ENCODE measurements around the gene ATP2B3.

The ATP2B3 gene

GRCh38 chrX:153517423-153517822 lies at the start of gene ATP2B3:
Gene ATP2B3 (plus strand): TSS chrX:153517642. CDS start chrX:153536248, 18,606 bp downstream.
- no peak for TF ChIP-seq EZH2phosphoT487 (IDR thresholded peaks at IDR 0.05; ENCODE audit: borderline replicate concordance)
- TF ChIP-seq, protein P1, sequence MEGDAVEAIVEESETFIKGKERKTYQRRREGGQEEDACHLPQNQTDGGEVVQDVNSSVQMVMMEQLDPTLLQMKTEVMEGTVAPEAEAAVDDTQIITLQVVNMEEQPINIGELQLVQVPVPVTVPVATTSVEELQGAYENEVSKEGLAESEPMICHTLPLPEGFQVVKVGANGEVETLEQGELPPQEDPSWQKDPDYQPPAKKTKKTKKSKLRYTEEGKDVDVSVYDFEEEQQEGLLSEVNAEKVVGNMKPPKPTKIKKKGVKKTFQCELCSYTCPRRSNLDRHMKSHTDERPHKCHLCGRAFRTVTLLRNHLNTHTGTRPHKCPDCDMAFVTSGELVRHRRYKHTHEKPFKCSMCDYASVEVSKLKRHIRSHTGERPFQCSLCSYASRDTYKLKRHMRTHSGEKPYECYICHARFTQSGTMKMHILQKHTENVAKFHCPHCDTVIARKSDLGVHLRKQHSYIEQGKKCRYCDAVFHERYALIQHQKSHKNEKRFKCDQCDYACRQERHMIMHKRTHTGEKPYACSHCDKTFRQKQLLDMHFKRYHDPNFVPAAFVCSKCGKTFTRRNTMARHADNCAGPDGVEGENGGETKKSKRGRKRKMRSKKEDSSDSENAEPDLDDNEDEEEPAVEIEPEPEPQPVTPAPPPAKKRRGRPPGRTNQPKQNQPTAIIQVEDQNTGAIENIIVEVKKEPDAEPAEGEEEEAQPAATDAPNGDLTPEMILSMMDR (conservative IDR thresholded peaks at IDR 0.05; ENCODE audit: low read length), result no peak
- Histone ChIP-seq H3K79me2 (ENCODE audit: insufficient read depth, low read length) (no peaks in the 10 kb centered on the region), H3K27me3 (ENCODE audit: insufficient read depth, low read length, poor library complexity, severe bottlenecking) (no peaks in the 10 kb centered on the region), H3K4me1 (ENCODE audit: insufficient read depth, low read length, poor library complexity, severe bottlenecking) (no peaks in the 10 kb centered on the region), H3F3A (ENCODE audit: low read depth) (no peaks in the 10 kb centered on the region), H2AFZ (ENCODE audit: low read length) (no peak within 1 kb of the TSS), H3K9me3 (ENCODE audit: insufficient read depth, low read depth, low read length) (no peaks in the 10 kb centered on the region), H3K9me2 (replicated peaks; ENCODE audit: low read depth, low read length) (no peaks in the 10 kb centered on the region), H3K4me2 (ENCODE audit: low read depth, low read length, poor library complexity, severe bottlenecking) (no peak within 1 kb of the TSS), H3K36me3 (ENCODE audit: insufficient read depth, low read length) (no peaks in the 10 kb centered on the region), H3K9ac (ENCODE audit: low read depth, low read length, poor library complexity, severe bottlenecking) (no peak within 1 kb of the TSS), H3K4me3 (ENCODE audit: low read length, poor library complexity, severe bottlenecking) (no peak within 1 kb of the TSS), H4K20me1 (ENCODE audit: insufficient read depth, low read length, poor library complexity, severe bottlenecking) (no peaks in the 10 kb centered on the region)

DNA sequence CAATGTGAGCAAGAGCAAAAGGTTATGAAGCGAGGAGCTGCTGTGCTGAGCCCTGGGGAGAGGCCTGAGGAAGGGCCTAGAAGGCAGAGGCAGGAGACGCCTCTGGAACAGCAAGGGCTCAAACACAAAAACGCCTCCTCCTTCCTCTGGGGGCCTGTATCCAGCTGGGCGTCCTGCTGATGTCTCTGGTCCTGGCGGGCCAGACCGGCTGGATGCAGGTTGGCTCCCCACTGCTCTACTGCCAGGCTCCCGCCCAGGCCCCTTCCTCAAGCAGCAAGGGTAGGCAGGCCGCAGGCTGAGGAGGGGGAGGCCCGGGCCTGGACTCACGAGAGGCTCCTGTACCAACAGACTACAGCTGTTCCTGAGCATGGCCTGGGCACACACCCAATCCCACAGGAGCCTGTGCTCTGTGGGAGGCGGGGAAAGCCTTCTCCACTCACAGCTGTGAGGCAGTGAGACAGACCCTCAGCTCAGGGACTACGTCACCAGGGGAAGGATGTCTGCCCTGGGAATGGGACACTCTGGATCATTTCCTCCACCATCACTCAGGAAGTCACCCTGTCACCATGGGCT lies 49.3 kb upstream of the ATP2B3 start:
- H3K4me1 ChIP-seq (ENCODE audit: insufficient read depth, low read length, poor library complexity, severe bottlenecking), result no peaks in the 10 kb centered on the region
- H3K4me3 ChIP-seq (ENCODE audit: low read length, poor library complexity, severe bottlenecking), result no peak overlapping the region
- no peaks in the 10 kb centered on the region for H3K9me2 ChIP-seq (replicated peaks; ENCODE audit: low read depth, low read length)
- no peaks in the 10 kb centered on the region for H3K36me3 ChIP-seq (ENCODE audit: insufficient read depth, low read length)
- no peaks in the 10 kb centered on the region for H3F3A ChIP-seq (ENCODE audit: low read depth)
- H3K9me3 ChIP-seq (ENCODE audit: insufficient read depth, low read depth, low read length), result no peaks in the 10 kb centered on the region
- H4K20me1 ChIP-seq (ENCODE audit: insufficient read depth, low read length, poor library complexity, severe bottlenecking), result peaks cover 6% of the 10 kb centered on the region
- TF ChIP-seq, protein P1 (conservative IDR thresholded peaks at IDR 0.05; ENCODE audit: low read length), result no peak
- H3K4me2 ChIP-seq (ENCODE audit: low read depth, low read length, poor library complexity, severe bottlenecking), result no peak overlapping the region
- peaks cover 17% of the 10 kb centered on the region for H3K79me2 ChIP-seq (ENCODE audit: insufficient read depth, low read length)
- H2AFZ ChIP-seq (ENCODE audit: low read length), result no peak overlapping the region
- no peak overlapping the region for H3K9ac ChIP-seq (ENCODE audit: low read depth, low read length, poor library complexity, severe bottlenecking)
- H3K27me3 ChIP-seq (ENCODE audit: insufficient read depth, low read length, poor library complexity, severe bottlenecking), result no peaks in the 10 kb centered on the region

- H3K27me3 ChIP-seq (ENCODE audit: insufficient read depth, low read length, poor library complexity, severe bottlenecking), result no peaks in the 10 kb centered on the region
- H3K4me2 ChIP-seq (ENCODE audit: low read depth, low read length, poor library complexity, severe bottlenecking), result peak overlapping the region; percentile 87
- no peaks in the 10 kb centered on the region for H3K9me3 ChIP-seq (ENCODE audit: insufficient read depth, low read depth, low read length)
- H3K9me2 ChIP-seq (replicated peaks; ENCODE audit: low read depth, low read length), result no peaks in the 10 kb centered on the region
- H3F3A ChIP-seq (ENCODE audit: low read depth), result no peaks in the 10 kb centered on the region
- H3K4me1 ChIP-seq (ENCODE audit: insufficient read depth, low read length, poor library complexity, severe bottlenecking), result no peaks in the 10 kb centered on the region
- H4K20me1 ChIP-seq (ENCODE audit: insufficient read depth, low read length, poor library complexity, severe bottlenecking), result peaks cover 6% of the 10 kb centered on the region
- peak overlapping the region; percentile 79 for H3K9ac ChIP-seq (ENCODE audit: low read depth, low read length, poor library complexity, severe bottlenecking)
- H3K79me2 ChIP-seq (ENCODE audit: insufficient read depth, low read length), result peaks cover 17% of the 10 kb centered on the region
- no peaks in the 10 kb centered on the region for H3K36me3 ChIP-seq (ENCODE audit: insufficient read depth, low read length)
- peak overlapping the region; percentile 96 for H3K4me3 ChIP-seq (ENCODE audit: low read length, poor library complexity, severe bottlenecking)
- no peak for TF ChIP-seq EZH2phosphoT487 (IDR thresholded peaks at IDR 0.05; ENCODE audit: borderline replicate concordance)
- TF ChIP-seq, protein P1 (conservative IDR thresholded peaks at IDR 0.05; ENCODE audit: low read length), result no peak; the same call in 1 of the 2 replicates
- H2AFZ ChIP-seq (ENCODE audit: low read length), result peak overlapping the region; percentile 86
Measured at GRCh38 chrX:153469811-153470410, 47.5 kb upstream of the ATP2B3 start.
